Aorta (tissue), 5 donors: ENCODE data around the gene ODC1. TPM values are rescaled to one million over a fixed set of nuclear protein-coding genes. Genes with fewer than 3 reads are reported as not detected.

Experiments used
- ATAC-seq: fragments of 200-7000 bp; cut with Tn5 transposase; one replicate; pipeline ENCODE4 v1.9.1; 2022; ENCODE audit warnings: moderate library complexity; ENCODE audit not compliant: low FRiP score
- DNase-seq, 2 donors: peaks; one replicate each; pipeline ENCODE4 v3.0.0-alpha.2; 2020
- H3K27ac ChIP-seq, 2 donors: one replicate each; pipeline ENCODE4 v1.5.1; 2013; ENCODE audit warnings: low read length in 2 of 2, mild to moderate bottlenecking in 2 of 2, moderate library complexity in 2 of 2, control low read depth in 1 of 2, inconsistent platforms in 1 of 2, low read depth in 1 of 2
- H3K27me3 ChIP-seq, 2 donors: one replicate each; pipeline ENCODE4 v1.6.1; 2013; ENCODE audit warnings: control low read depth in 1 of 2, low read length in 1 of 2, mild to moderate bottlenecking in 1 of 2, moderate library complexity in 1 of 2; ENCODE audit not compliant: insufficient read depth in 2 of 2, control insufficient read depth in 1 of 2
- H3K36me3 ChIP-seq, 2 donors: one replicate each; pipeline ENCODE4 v1.6.1; 2013; ENCODE audit warnings: control low read depth in 1 of 2, low read length in 1 of 2, mild to moderate bottlenecking in 1 of 2; ENCODE audit not compliant: insufficient read depth in 2 of 2, control insufficient read depth in 1 of 2
- H3K4me1 ChIP-seq, 2 donors: one replicate each; pipeline ENCODE4 v1.6.1; 2013; ENCODE audit warnings: low read length in 2 of 2, control low read depth in 1 of 2, mild to moderate bottlenecking in 1 of 2, moderate library complexity in 1 of 2; ENCODE audit not compliant: insufficient read depth in 2 of 2, control insufficient read depth in 1 of 2
- H3K4me3 ChIP-seq, 2 donors: one replicate each; pipeline ENCODE4 v1.5.1; 2013; ENCODE audit warnings: low read length in 2 of 2, control low read depth in 1 of 2, mild to moderate bottlenecking in 1 of 2
- H3K9me3 ChIP-seq: one replicate; pipeline ENCODE4 v1.6.1; 2013; ENCODE audit warnings: mild to moderate bottlenecking, low read length; ENCODE audit not compliant: control insufficient read depth
- WGBS, 2 donors: extraction: QIAGEN DNeasy Blood & Tissue Kit; methylation state at CpG; one replicate each; pipeline ENCODE4 v1.1.7; 2013; 5-methylcytosine and 5-hydroxymethylcytosine counted together
- intact Hi-C, 2 donors: fragments of 100-400 bp; cut with DNase I; formaldehyde crosslinking; loops; one replicate each; pipeline versions ENCODE4 v1.14.2 to v1.15.0; 2022
- polyA plus RNA-seq, 2 donors: library from polyadenylated mRNA; stranded (reverse); fragments of 200-250 nt; gene quantifications; one replicate each; pipeline ENCODE4 v1.2.3, GENCODE V29; 2013
- total RNA-seq, 2 donors: library from RNA; stranded (reverse); fragmentation: NEBNext Ultra II Directional; extraction: Animal tissue kit (Norgen Biotek cat#: 25700); gene quantifications; one replicate each; pipeline ENCODE4 v1.2.1, GENCODE V29; 2021
- donor health status: healthy with polysubstance abuse.
- donor health status: Bipolar disorder and iron deficiency.
- donor health status: DM: no; HTN: no; CAD: no.
- donor health status: DM: no; HTN: no; CAD: no.
- donor health status: DM: yes; HTN: yes; CAD: no.

Gene ODC1
- total and polyA plus RNA-seq, 4 donors: 21.3 to 46.1 (median 38.7) TPM

DNA sequence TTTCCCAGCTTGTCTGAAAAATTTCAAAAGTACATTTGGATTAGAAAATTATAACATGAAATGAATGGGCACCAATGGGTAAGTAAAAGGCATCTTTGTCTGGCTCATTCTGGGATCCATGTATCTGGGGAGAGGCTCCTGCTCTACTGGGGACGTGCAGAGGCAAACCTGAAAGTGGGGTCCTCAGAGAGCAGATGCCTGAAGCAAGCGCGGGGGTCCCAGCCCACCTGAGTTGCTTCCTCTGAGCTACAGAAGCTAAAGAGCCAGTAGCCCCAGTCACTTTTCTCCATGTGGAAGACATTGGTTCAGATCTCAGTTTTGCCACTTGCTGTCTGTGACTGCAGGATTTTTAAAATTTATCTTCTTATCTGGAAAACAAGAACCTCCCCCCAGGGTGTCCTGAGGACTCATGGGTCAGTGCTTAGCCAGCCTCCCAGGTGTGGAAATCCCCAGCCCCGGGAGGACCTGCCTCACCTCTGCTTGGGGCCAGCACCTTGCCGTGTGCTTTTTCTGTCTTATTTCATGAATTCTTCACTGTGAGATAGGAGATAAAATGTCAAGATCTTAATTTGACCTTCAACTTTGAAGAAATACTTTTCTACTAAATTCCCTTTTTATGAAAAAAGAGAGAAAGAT, 25.1 kb upstream of the ODC1 start:
- Histone ChIP-seq H3K27me3 (no peaks in the 10 kb centered on the region), H3K9me3 (no peaks in the 10 kb centered on the region), H3K27ac (no peak overlapping the region), H3K36me3 (no peaks in the 10 kb centered on the region), H3K4me3 (no peak overlapping the region), H3K4me1 (no peaks in the 10 kb centered on the region)
- ATAC-seq: no peak
- 83 to 88% methylated on average over 5 of the region's 5 CpGs for WGBS, 2 donors
- intact Hi-C loops: no loop called here
- DNase-seq: peak in 1 of 2 donors; percentile 56

- ATAC-seq: no peak
- peak in 1 of 2 donors; percentile 24 for DNase-seq
Measured at GRCh38 chr2:10471955-10472354, 23.8 kb upstream of the ODC1 start.

DNA sequence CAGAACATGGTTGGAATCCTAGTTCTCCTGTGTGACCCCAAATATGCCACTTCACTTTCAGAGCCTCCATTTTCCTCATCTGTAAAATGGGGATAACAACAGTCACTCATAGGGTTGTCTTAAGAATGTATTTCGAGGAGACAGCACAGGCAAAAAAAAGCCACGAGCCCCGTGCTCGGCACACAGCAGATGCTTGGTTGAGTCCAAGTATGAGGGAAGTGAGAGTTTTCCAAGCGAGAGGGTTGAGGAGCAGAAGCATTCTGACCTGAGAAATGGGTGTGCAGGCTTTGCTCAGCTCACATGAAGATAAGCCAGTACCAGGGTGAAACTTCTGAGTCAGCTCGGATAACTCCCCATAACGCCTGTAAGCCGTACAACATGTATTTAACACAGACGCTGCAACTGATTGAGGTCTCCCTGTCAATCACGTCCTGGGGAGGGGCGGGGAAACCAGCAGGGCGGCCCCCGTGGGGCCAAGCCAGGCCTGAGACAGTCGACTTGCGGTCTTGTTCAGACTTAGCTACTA, 23.0 kb upstream of the ODC1 start:
- Histone ChIP-seq H3K9me3 (no peaks in the 10 kb centered on the region), H3K36me3 (no peaks in the 10 kb centered on the region), H3K27ac (no peak overlapping the region), H3K27me3 (no peaks in the 10 kb centered on the region), H3K4me3 (no peak overlapping the region), H3K4me1 (no peaks in the 10 kb centered on the region)
- intact Hi-C loops: no loop called here
- ATAC-seq (no peak), DNase-seq (peak in 1 of 2 donors; percentile 57)
- WGBS, 2 donors: 79 to 82% methylated on average over 15 of the region's 15 CpGs

More at GRCh38 chr2:10471955-10472354, 23.8 kb upstream of the ODC1 start:
- Histone ChIP-seq H3K9me3 (no peaks in the 10 kb centered on the region), H3K27ac (no peak overlapping the region), H3K4me1 (no peaks in the 10 kb centered on the region), H3K27me3 (no peaks in the 10 kb centered on the region), H3K4me3 (no peak overlapping the region), H3K36me3 (no peaks in the 10 kb centered on the region)
- intact Hi-C loops: no loop called here
- WGBS, 2 donors: 77 to 79% methylated on average over 2 of the region's 2 CpGs

DNA sequence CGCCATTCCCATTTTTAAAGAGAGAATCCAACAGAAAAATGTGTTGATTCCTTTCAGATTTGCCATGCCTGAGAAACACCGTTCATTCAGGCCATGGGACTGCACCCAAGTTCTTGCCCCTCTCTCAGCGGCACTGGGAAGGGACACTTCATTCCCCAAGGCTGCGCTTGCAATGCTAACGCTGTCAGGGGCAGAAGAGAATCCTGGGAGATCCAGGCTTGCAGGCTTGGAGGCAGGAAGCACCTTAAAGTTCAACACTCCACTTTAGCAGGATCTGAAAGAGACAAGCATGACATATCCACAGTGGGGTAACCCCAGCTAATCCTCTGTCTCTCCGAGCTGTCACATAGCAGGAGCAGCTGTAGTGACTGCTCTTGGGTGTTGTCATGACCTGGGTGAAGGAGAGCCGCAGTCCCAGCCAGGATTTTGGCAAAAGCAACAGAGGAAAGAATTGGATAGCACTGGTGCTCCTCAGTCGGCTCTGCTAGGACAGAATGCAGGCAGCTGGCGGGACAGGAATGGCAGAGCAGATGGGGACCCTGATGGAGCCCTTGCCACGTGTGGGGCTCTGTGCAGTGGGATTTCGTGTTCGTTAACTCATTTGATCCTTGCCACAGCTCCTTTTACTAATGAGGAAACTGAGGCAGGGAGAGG, 22.0 kb upstream of the ODC1 start:
- intact Hi-C loops: no loop called here
- H3K27ac ChIP-seq: no peak overlapping the region
- WGBS, 2 donors: 85 to 86% methylated on average over 12 of the region's 12 CpGs
- DNase-seq (peak in 1 of 2 donors; percentile 56), ATAC-seq (no peak)
- no peaks in the 10 kb centered on the region for H3K9me3 ChIP-seq
- no peaks in the 10 kb centered on the region for H3K4me1 ChIP-seq
- no peaks in the 10 kb centered on the region for H3K27me3 ChIP-seq
- H3K36me3 ChIP-seq: no peaks in the 10 kb centered on the region
- no peak overlapping the region for H3K4me3 ChIP-seq

- Histone ChIP-seq H3K27me3 (no peaks in the 10 kb centered on the region), H3K4me3 (no peak overlapping the region), H3K4me1 (no peaks in the 10 kb centered on the region), H3K9me3 (no peaks in the 10 kb centered on the region), H3K36me3 (no peaks in the 10 kb centered on the region), H3K27ac (no peak overlapping the region)
- intact Hi-C loops: no loop called here
- DNase-seq: peak in 1 of 2 donors; percentile 48
- 89 to 92% methylated on average over 4 of the region's 4 CpGs for WGBS, 2 donors
- ATAC-seq: no peak
Measured at GRCh38 chr2:10469301-10469700, 21.2 kb upstream of the ODC1 start.

- intact Hi-C loops: no loop called here
- WGBS, 2 donors: 77 to 83% methylated on average over 14 to 15 of the region's 15 CpGs
- Histone ChIP-seq H3K4me1 (no peaks in the 10 kb centered on the region), H3K4me3 (no peak overlapping the region), H3K36me3 (no peaks in the 10 kb centered on the region), H3K27ac (no peak overlapping the region), H3K9me3 (no peaks in the 10 kb centered on the region), H3K27me3 (no peaks in the 10 kb centered on the region)
- ATAC-seq (no peak), DNase-seq (peak in 1 of 2 donors; percentile 61)
Measured at GRCh38 chr2:10467401-10467800, 19.3 kb upstream of the ODC1 start.

DNA sequence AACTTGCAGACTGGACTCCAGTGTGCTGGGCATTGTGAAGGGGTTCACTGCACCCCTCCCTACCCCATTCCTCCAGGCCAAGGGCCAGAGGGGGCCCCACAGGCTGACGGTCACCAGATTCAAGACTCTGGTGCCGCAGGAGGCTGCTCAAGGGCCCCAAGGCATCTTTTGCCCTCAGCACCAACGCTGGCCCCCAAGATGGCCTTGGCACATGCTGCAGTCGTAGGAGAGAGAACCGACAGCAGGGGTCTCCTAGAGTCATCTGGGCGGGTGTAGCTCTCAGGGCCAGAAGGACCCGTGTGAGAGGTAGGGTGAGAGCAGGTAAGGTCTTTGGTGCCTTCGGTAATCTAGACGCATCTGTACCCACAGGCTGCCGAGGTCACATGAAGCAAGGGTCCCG, 18.7 kb upstream of the ODC1 start:
- ATAC-seq (no peak), DNase-seq (peak in 1 of 2 donors; percentile 59)
- no peaks in the 10 kb centered on the region for H3K4me1 ChIP-seq
- no peaks in the 10 kb centered on the region for H3K27me3 ChIP-seq
- H3K36me3 ChIP-seq: no peaks in the 10 kb centered on the region
- intact Hi-C loops: no loop called here
- no peaks in the 10 kb centered on the region for H3K9me3 ChIP-seq
- WGBS, 2 donors: 82 to 84% methylated on average over 11 of the region's 11 CpGs
- no peak overlapping the region for H3K27ac ChIP-seq
- H3K4me3 ChIP-seq: no peak overlapping the region

DNA sequence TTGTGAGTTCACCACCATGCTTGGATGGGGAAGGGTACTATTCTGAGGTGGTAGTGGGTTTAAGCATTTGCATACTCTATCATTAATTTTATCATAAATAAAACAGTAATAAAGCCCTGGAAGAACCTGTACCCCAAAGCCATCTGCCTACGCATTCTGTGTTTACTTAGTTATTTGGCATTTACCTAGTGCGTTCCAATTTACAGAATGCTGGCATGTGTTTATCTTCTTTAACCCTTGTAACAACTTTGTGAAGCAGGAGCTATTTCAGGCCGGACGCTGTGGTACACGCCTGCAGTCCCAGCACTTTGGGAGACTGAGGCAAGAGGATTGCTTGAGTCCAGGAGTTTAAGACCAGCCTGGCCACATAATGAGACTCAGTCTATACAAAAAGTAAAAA, 17.8 kb upstream of the ODC1 start:
- no peak overlapping the region for H3K4me3 ChIP-seq
- H3K27ac ChIP-seq: no peak overlapping the region
- ATAC-seq: no peak
- WGBS, 2 donors: 84 to 85% methylated on average over 5 of the region's 5 CpGs
- intact Hi-C loops: no loop called here
- no peaks in the 10 kb centered on the region for H3K27me3 ChIP-seq
- no peaks in the 10 kb centered on the region for H3K4me1 ChIP-seq
- DNase-seq: no peak
- H3K9me3 ChIP-seq: no peaks in the 10 kb centered on the region
- H3K36me3 ChIP-seq: no peaks in the 10 kb centered on the region
